DOHH2 (cell line): Measurements from ENCODE around the gene SIK2.

ENCODE experiments used
- H3F3A ChIP-seq: fragments of 200-600 bp; sonication (generic), shearing (Covaris generic); 2 replicates; pipeline ENCODE4 v1.6.0; 2016; ENCODE audit warnings: antibody characterized with exemption, mild to moderate bottlenecking; ENCODE audit not compliant: control insufficient read depth, insufficient read depth
- H3K27ac ChIP-seq: fragments of 200-600 bp; sonication (generic); 2 replicates; pipeline ENCODE4 v1.5.1; 2014; ENCODE audit warnings: low read depth, mild to moderate bottlenecking, low read length, moderate library complexity
- H3K27me3 ChIP-seq: fragments of 200-600 bp; sonication (generic); 2 replicates; pipeline ENCODE4 v1.6.1; 2014; ENCODE audit warnings: mild to moderate bottlenecking, low read length, mixed read lengths; ENCODE audit not compliant: control insufficient read depth
- H3K36me3 ChIP-seq: fragments of 200-600 bp; sonication (generic); 2 replicates; pipeline ENCODE4 v1.6.1; 2014; ENCODE audit warnings: mild to moderate bottlenecking, low read length, moderate library complexity, mixed read lengths; ENCODE audit not compliant: control insufficient read depth
- H3K4me1 ChIP-seq: fragments of 200-600 bp; sonication (generic); 2 replicates; pipeline ENCODE4 v1.6.1; 2014; ENCODE audit warnings: mild to moderate bottlenecking, low read length, mixed read lengths; ENCODE audit not compliant: control insufficient read depth
- H3K4me2 ChIP-seq: fragments of 200-600 bp; sonication (generic); 2 replicates; pipeline ENCODE4 v1.6.0; 2014; ENCODE audit warnings: mild to moderate bottlenecking, low read length, moderate library complexity
- H3K4me3 ChIP-seq: fragments of 200-600 bp; sonication (generic); 2 replicates; pipeline ENCODE4 v1.5.1; 2014; ENCODE audit warnings: mild to moderate bottlenecking, low read length, mixed read lengths
- H3K79me2 ChIP-seq: fragments of 200-600 bp; sonication (generic); 2 replicates; pipeline ENCODE4 v1.6.1; 2014; ENCODE audit warnings: mild to moderate bottlenecking, low read length, mixed read lengths; ENCODE audit not compliant: control insufficient read depth
- H3K9me2 ChIP-seq: fragments of 200-600 bp; sonication (generic); replicated peaks from 2 replicates; pipeline ENCODE4 v1.6.1; 2014; ENCODE audit warnings: mild to moderate bottlenecking, low read length, mixed read lengths; ENCODE audit not compliant: control insufficient read depth
- H3K9me3 ChIP-seq: fragments of 200-600 bp; sonication (generic); 2 replicates; pipeline ENCODE4 v1.6.1; 2014; ENCODE audit warnings: antibody characterized with exemption, low read length, mixed read lengths; ENCODE audit not compliant: control insufficient read depth, insufficient read depth
- H4K20me1 ChIP-seq: fragments of 200-600 bp; sonication (generic); 2 replicates; pipeline ENCODE4 v1.6.0; 2014; ENCODE audit warnings: low read depth, mild to moderate bottlenecking, antibody characterized with exemption, low read length, moderate library complexity; ENCODE audit not compliant: control insufficient read depth, insufficient read depth
- EZH2phosphoT487 ChIP-seq: fragments of 200-600 bp; sonication (generic); IDR thresholded peaks from 2 replicates; pipeline ENCODE4 v1.6.1; 2017; ENCODE audit warnings: borderline replicate concordance, mild to moderate bottlenecking, antibody characterized with exemption, low read length, moderate library complexity, mixed read lengths
- TF ChIP-seq, protein P1 (sequence below): fragments of 200-600 bp; sonication (generic); IDR thresholded peaks from one replicate; pipeline ENCODE4 v1.5.1; 2014; ENCODE audit warnings: antibody characterized with exemption, mild to moderate bottlenecking, low read depth, low read length; ENCODE audit not compliant: poor library complexity, severe bottlenecking

SIK2 gene

GRCh38 chr11:111601979-111602864 is at the start of gene SIK2:
Gene SIK2 (plus strand): TSS chr11:111602449. CDS start chr11:111602564, 115 bp downstream.
- Histone ChIP-seq H4K20me1 (peaks cover 18% of the 10 kb centered on the region; the same call in 1 of the 2 replicates), H3K27me3 (no peaks in the 10 kb centered on the region), H3K4me3 (peak within 1 kb of the TSS; percentile 92), H3K4me1 (peaks cover 29% of the 10 kb centered on the region), H3K4me2 (peak within 1 kb of the TSS; percentile 89), H3K27ac (peak within 1 kb of the TSS; percentile 41), H3K9me2 (no peaks in the 10 kb centered on the region), H3K79me2 (peaks cover 46% of the 10 kb centered on the region), H3K9me3 (no peaks in the 10 kb centered on the region), H3K36me3 (peaks cover 6% of the 10 kb centered on the region), H3F3A (peaks cover 11% of the 10 kb centered on the region)
- TF ChIP-seq, protein P1, sequence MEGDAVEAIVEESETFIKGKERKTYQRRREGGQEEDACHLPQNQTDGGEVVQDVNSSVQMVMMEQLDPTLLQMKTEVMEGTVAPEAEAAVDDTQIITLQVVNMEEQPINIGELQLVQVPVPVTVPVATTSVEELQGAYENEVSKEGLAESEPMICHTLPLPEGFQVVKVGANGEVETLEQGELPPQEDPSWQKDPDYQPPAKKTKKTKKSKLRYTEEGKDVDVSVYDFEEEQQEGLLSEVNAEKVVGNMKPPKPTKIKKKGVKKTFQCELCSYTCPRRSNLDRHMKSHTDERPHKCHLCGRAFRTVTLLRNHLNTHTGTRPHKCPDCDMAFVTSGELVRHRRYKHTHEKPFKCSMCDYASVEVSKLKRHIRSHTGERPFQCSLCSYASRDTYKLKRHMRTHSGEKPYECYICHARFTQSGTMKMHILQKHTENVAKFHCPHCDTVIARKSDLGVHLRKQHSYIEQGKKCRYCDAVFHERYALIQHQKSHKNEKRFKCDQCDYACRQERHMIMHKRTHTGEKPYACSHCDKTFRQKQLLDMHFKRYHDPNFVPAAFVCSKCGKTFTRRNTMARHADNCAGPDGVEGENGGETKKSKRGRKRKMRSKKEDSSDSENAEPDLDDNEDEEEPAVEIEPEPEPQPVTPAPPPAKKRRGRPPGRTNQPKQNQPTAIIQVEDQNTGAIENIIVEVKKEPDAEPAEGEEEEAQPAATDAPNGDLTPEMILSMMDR: peak; percentile 79
- TF ChIP-seq EZH2phosphoT487: no peak

DNA sequence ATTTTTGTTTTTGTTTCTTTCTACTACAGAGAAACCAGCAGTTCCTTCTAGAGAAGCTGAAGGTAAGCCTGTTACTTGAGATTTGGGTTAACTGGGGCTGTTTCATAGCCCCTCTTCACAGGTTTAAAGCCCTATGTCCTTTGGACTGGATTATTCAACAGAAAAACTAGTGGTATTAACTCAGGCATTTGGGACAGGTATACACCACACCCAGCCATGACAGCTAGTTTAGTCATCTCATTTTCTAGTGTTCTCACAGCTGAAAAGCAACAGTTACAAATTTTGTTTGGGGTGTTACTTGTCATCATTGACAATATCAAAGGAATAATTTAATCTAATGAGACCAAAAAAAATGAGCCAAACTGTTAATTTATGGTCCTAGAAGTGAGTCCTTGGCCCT is 47.7 kb upstream of the SIK2 start:
- no peak for TF ChIP-seq EZH2phosphoT487
- TF ChIP-seq, protein P1: no peak
- Histone ChIP-seq H3K79me2 (no peaks in the 10 kb centered on the region), H4K20me1 (no peaks in the 10 kb centered on the region), H3K4me1 (peaks cover 16% of the 10 kb centered on the region), H3F3A (no peaks in the 10 kb centered on the region), H3K9me2 (no peaks in the 10 kb centered on the region), H3K27me3 (no peaks in the 10 kb centered on the region), H3K4me2 (no peak overlapping the region), H3K9me3 (peaks cover 5% of the 10 kb centered on the region; the same call in 1 of the 2 replicates), H3K4me3 (no peak overlapping the region), H3K27ac (no peak overlapping the region), H3K36me3 (no peaks in the 10 kb centered on the region)

DNA sequence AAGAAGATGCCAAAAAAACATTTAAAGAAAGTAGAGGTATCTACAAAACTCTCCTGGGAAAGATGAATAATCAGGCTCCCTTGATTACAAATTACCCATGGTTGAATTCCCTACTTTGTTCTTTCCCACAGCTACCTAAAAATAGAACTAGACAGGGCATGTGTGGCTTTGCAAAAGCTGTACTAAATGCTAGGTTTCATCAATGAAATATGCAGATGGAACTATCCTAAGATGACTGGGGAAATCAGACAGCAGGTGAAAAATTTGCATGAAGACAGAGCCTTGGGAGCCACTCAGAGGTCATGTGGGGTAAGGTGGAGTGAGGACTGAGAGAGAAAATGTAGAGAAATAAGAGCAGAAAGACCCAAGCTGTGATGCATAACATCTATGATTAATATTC is 47.0 kb upstream of the SIK2 start:
- Histone ChIP-seq H3K79me2 (no peaks in the 10 kb centered on the region), H3K36me3 (no peaks in the 10 kb centered on the region), H3K4me3 (no peak overlapping the region), H3K9me3 (peaks cover 5% of the 10 kb centered on the region; the same call in 1 of the 2 replicates), H3K27me3 (no peaks in the 10 kb centered on the region), H3K4me1 (peaks cover 9% of the 10 kb centered on the region), H4K20me1 (no peaks in the 10 kb centered on the region), H3K9me2 (no peaks in the 10 kb centered on the region), H3K27ac (no peak overlapping the region), H3F3A (no peaks in the 10 kb centered on the region), H3K4me2 (no peak overlapping the region)
- TF ChIP-seq, protein P1: no peak
- no peak for TF ChIP-seq EZH2phosphoT487
